HG03039 (cell line): Measurements from ENCODE around the gene SLC7A10.
A peak's percentile ranks its signal among the peaks of the same experiment; 100 is the strongest.
"Not testable (repeated sequence)": the region's sequence is repeated elsewhere in the genome, so short reads cannot be mapped to it uniquely, and the experiment has no call there.

ENCODE experiments used
- ATAC-seq: cut with Tn5 transposase; IDR thresholded peaks from one replicate; pipeline ENCODE4 v1.9.1; 2021; ENCODE audit warnings: mild to moderate bottlenecking, moderate library complexity; ENCODE audit not compliant: unreplicated experiment

SLC7A10 gene

GRCh38 chr19:33239223-33239975, 13.7 kb upstream of the SLC7A10 start:
- no peak for ATAC-seq

GRCh38 chr19:33238481-33239149, 13.0 kb upstream of the SLC7A10 start:
- no peak for ATAC-seq

- no peak for ATAC-seq
Measured at GRCh38 chr19:33236696-33237390, 11.2 kb upstream of the SLC7A10 start.

GRCh38 chr19:33235996-33236350, 10.3 kb upstream of the SLC7A10 start:
- ATAC-seq, result no peak

GRCh38 chr19:33235269-33235995, 9.8 kb upstream of the SLC7A10 start:
- peak; percentile 86 for ATAC-seq

GRCh38 chr19:33234736-33235135, 9.1 kb upstream of the SLC7A10 start:
- ATAC-seq, result no peak

GRCh38 chr19:33234092-33234491, 8.4 kb upstream of the SLC7A10 start:
- no peak for ATAC-seq

- no peak for ATAC-seq
Measured at GRCh38 chr19:33233056-33233873, 7.6 kb upstream of the SLC7A10 start.

- no peak for ATAC-seq
Measured at GRCh38 chr19:33232656-33233055, 7.0 kb upstream of the SLC7A10 start.

GRCh38 chr19:33231511-33231910, 5.9 kb upstream of the SLC7A10 start:
- no peak for ATAC-seq

GRCh38 chr19:33229962-33230361, 4.3 kb upstream of the SLC7A10 start:
- no peak for ATAC-seq

- ATAC-seq, result no peak
Measured at GRCh38 chr19:33227870-33228599, 2.4 kb upstream of the SLC7A10 start.

GRCh38 chr19:33227242-33227650, 1.6 kb upstream of the SLC7A10 start:
- no peak for ATAC-seq

GRCh38 chr19:33226550-33227241, 1.0 kb upstream of the SLC7A10 start:
- no peak for ATAC-seq

GRCh38 chr19:33224694-33225457, 774 bp downstream of the SLC7A10 start:
- ATAC-seq, result no peak

- ATAC-seq, result not testable (repeated sequence)
Measured at GRCh38 chr19:33222255-33222654, 3.4 kb downstream of the SLC7A10 start.

- no peak for ATAC-seq
Measured at GRCh38 chr19:33221638-33222037, 4.0 kb downstream of the SLC7A10 start.

GRCh38 chr19:33220735-33221134, 4.9 kb downstream of the SLC7A10 start:
- no peak for ATAC-seq
